Retina (tissue), 1 donor: ENCODE results near the gene RNF111.
A peak's percentile ranks its signal among the peaks of the same experiment; 100 is the strongest.
"Not testable (repeated sequence)": the region's sequence is repeated elsewhere in the genome, so short reads cannot be mapped to it uniquely, and the experiment has no call there.

Experiments used
- DNase-seq: peaks from one replicate; pipeline ENCODE4 v3.0.0-alpha.2; 2016

RNF111 gene

GRCh38 chr15:58987491-58988005 is at the start of gene RNF111:
Gene RNF111 (plus strand): TSS chr15:58987663. CDS start chr15:59030823, 43,160 bp downstream.
- peak; percentile 97 for DNase-seq

GRCh38 chr15:58947179-58947578 is 40.3 kb upstream of the RNF111 start:
- DNase-seq = no peak

GRCh38 chr15:58951388-58952007 is 36.0 kb upstream of the RNF111 start:
- no peak for DNase-seq

GRCh38 chr15:58952751-58953150 is 34.7 kb upstream of the RNF111 start:
- no peak for DNase-seq

GRCh38 chr15:58957101-58957973 is 30.1 kb upstream of the RNF111 start:
- peak; percentile 55 for DNase-seq

GRCh38 chr15:58958811-58959210 is 28.7 kb upstream of the RNF111 start:
- DNase-seq = no peak

GRCh38 chr15:58962136-58962535 is 25.3 kb upstream of the RNF111 start:
- DNase-seq = no peak

- no peak for DNase-seq
These were observed 24.5 kb upstream of the RNF111 start for GRCh38 chr15:58962662-58963565.

- no peak for DNase-seq
These were observed 20.8 kb upstream of the RNF111 start for GRCh38 chr15:58966698-58967097.

- no peak for DNase-seq
These were observed 20.0 kb upstream of the RNF111 start for GRCh38 chr15:58967479-58967878.

- DNase-seq = no peak
These were observed 9.6 kb upstream of the RNF111 start for GRCh38 chr15:58977887-58978286.

- DNase-seq = no peak
These were observed 7.0 kb upstream of the RNF111 start for GRCh38 chr15:58980351-58980939.

- DNase-seq = no peak
These were observed 5.5 kb upstream of the RNF111 start for GRCh38 chr15:58981808-58982475.

GRCh38 chr15:58983261-58983660 is 4.2 kb upstream of the RNF111 start:
- DNase-seq = no peak

GRCh38 chr15:58985443-58985842 is 2.0 kb upstream of the RNF111 start:
- no peak for DNase-seq

- no peak for DNase-seq
These were observed 427 bp upstream of the RNF111 start for GRCh38 chr15:58987036-58987435.

- no peak for DNase-seq
These were observed 733 bp downstream of the RNF111 start for GRCh38 chr15:58988006-58988785.

- no peak for DNase-seq
These were observed 4.7 kb downstream of the RNF111 start for GRCh38 chr15:58992181-58992580.

GRCh38 chr15:58994906-58995453 is 7.5 kb downstream of the RNF111 start:
- no peak for DNase-seq

- no peak for DNase-seq
These were observed 12.2 kb downstream of the RNF111 start for GRCh38 chr15:58999694-59000093.

- DNase-seq = not testable (repeated sequence)
These were observed 12.8 kb downstream of the RNF111 start for GRCh38 chr15:59000251-59000650.
